NCI-H446 treated with DMSO at 0.1 percent for 48 hours (cell line): ENCODE results near the gene GCNT4.
"Not testable (repeated sequence)": the region's sequence is repeated elsewhere in the genome, so short reads cannot be mapped to it uniquely, and the experiment has no call there.

ENCODE experiments used
- DNase-seq: peaks from one replicate; lab custom pipeline; 2025; lab: John Stamatoyannopoulos, UW

The GCNT4 gene

DNA sequence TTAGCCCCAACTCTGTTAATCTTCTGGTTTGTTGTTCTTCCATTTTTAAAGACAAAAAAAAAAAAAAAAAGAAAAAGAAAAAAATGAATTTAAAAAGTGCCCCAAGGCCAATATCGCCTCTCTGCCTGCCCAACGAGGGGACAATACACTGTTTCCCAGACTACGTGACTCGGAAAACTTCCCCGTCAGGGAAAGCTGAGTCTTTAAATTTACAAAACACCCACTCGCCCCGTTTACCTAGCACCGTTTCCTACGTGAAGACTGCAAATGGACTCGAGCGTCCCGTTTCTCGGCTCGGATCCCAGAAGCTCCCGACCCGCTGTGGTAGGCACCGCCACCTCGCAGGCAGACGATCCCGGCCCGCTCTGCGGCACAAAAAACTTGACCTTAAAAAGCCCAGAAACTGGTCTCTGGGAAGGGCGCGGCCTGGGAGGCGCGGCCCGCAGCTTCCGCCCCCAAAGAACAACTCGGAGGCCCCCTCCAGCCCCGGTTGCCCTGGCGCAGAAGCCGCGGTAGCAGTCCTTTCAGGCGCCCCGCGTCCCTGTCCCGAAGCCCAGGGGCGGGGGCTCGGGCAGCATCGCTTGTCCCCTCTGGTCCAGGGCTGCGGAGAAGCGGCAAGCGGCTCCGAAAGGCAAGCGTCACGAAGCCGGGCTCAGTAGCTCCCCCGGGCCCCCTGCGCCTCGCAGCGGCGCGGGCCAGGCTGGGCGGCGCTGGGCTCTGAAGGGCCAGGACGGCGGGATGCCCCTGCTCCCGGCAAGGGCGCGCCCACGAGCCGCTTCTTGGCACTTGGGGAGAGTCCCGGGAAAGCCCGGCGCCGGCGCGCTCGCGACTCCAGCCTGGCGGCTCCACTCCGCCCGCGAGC, at the start of gene GCNT4:
TSS of gene GCNT4 (minus strand) at position 367 of the 862 bp plus-strand sequence. CDS start 22,521 bp downstream, outside the sequence.
- no peak for DNase-seq

GRCh38 chr5:75095956-75096355, 43.6 kb upstream of the GCNT4 start:
- DNase-seq: not testable (repeated sequence)

GRCh38 chr5:75091597-75091996, 39.2 kb upstream of the GCNT4 start:
- no peak for DNase-seq

- no peak for DNase-seq
Measured at GRCh38 chr5:75089662-75090061, 37.3 kb upstream of the GCNT4 start.

GRCh38 chr5:75089137-75089536, 36.8 kb upstream of the GCNT4 start:
- no peak for DNase-seq

DNA sequence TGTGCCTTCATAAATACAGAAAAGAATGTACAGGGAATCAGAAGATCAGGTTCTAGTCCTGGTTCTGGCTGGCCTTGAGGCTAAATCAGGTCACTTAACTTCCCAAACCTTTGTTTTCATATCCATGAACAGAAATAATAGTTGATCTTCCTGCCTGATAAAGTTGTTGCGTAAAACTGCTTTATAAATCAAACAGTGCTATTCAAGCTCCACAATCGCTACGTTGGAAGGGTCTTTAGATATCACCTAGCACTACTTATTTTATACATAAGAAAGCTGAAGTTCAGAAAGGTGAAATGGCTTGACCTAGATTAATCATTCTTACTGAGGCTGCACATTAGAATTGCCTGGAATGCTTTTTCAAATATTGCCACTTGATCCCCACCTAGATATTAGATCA, 36.3 kb upstream of the GCNT4 start:
- DNase-seq: no peak

DNA sequence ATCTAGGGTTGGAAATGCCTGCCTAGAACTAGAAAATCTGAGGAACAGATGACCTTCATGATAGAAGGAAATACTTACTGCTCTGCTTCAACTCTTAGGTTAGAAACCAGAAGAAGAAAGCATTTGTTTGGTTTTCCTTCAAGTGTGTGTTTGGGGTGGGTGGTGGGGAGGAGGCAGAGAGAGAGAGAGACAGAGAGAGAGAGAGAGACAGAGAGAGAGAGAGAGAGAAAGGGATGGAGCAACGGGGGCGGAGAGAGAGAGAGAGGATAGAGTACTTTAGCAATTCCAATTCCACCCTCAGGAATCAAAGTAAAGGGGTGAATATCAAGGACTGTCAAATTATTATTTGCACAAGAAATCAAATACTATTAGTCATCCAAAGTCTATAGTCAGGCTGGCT, 29.2 kb upstream of the GCNT4 start:
- no peak for DNase-seq

DNA sequence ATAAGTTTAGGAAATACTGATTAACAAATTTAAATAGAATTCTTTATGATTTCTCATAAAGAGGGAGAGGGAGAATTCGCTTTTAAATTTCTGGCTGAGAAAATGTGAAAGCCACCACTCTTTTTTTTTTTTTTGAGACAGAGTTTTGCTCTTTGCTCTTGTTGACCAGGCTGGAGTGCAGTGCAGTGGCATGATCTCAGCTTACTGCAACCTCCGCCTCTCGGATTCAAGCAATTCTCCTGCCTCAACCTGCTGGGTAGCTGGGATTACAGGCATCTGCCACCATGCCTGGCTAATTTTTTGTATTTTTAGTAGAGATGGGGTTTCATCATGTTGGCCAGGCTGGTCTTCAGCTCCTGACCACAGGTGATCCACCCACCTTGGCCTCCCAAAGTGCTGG, 27.0 kb upstream of the GCNT4 start:
- not testable (repeated sequence) for DNase-seq

- DNase-seq: no peak
Measured at GRCh38 chr5:75078027-75078426, 25.7 kb upstream of the GCNT4 start.

GRCh38 chr5:75072061-75072460, 19.7 kb upstream of the GCNT4 start:
- no peak for DNase-seq

GRCh38 chr5:75071100-75071499, 18.7 kb upstream of the GCNT4 start:
- no peak for DNase-seq

- DNase-seq: no peak
Measured at GRCh38 chr5:75067434-75067833, 15.1 kb upstream of the GCNT4 start.

DNA sequence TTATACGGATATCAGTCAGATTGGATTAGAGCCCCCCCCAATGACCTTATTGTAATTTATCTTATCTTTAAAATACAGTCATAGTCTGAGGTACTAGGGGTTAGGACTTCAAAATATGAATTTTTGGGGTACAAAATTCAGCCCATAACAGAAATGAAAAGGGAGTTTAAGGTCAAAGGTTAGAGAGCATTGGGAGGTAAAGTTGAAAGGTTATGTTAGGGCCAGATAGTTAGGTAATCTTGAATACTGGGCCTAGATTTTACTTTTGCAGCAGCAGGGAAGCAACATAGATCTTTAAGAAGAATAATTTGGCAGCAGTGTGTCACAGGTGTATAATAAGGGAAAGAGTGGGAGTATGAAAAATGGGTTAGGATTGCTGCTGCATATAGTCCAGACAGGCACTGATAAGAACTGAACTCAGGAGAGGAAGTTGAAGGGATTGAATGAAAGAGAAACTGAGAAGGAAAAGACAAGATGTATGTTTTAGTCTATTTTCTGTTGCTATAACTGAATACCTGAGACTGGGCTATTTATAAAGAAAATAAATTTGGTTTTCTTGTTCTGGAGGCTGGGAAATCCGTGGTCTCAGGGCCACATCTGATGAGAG, 10.7 kb upstream of the GCNT4 start:
- no peak for DNase-seq

- DNase-seq: no peak
Measured at GRCh38 chr5:75059912-75060545, 7.7 kb upstream of the GCNT4 start.

GRCh38 chr5:75058986-75059535, 6.7 kb upstream of the GCNT4 start:
- DNase-seq: no peak

DNA sequence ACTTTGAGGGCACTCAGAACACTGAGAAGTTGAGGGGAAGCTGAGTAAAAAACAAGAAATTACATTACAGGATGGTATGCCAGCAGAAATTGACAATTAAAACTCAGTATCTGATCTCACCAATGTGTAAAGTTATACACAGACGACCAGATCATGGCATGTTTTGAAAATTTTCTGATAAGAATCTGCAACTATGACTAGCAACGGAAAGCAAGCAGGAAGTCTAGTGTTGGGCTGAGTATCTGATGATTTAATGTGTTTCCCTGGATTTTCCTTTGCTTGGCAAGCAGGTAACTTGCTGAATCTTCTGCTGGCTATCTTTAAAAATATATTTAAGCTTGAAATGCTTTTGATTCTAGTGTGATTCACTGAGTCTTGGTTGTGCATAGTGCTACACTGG, 5.2 kb upstream of the GCNT4 start:
- DNase-seq: no peak

DNA sequence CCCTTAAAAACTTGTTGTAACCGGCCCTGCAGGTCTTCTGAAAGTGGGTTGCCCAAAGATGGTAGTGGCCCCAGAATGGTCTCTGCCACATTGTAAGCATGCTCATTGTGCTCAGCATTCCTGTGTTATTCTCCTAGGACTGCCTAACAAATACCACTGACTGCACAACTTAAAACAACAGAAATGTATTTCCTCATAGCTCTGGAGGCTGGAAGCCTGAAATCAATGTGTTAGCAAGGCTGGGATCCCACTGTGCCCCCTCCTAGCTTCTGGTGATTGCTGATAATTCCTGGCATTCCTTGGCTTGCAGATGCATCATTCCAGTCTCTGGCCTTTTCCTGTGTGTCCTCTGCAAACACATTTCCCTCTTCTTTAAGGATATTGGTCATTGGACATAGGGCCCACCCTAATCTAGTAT, 3.4 kb upstream of the GCNT4 start:
- DNase-seq: no peak

GRCh38 chr5:75054134-75054930, 2.0 kb upstream of the GCNT4 start:
- DNase-seq: no peak

GRCh38 chr5:75053304-75054133, 1.2 kb upstream of the GCNT4 start:
- DNase-seq: no peak

DNA sequence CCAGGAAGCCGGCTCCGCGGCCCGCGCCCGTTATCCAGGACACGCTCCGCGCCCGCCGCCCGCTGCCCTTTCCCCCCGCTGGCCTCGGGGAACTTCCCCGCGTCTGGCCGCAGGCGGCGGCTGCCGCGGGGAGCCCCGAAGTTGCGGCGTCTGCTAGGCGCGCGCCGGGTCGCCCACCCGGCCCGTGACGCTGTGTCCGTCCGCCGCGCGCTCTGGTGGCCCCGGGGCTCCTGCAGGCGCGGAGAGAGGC, 621 bp upstream of the GCNT4 start:
- DNase-seq: no peak

- DNase-seq: no peak
Measured at GRCh38 chr5:75051217-75051751, 1.1 kb downstream of the GCNT4 start.
